ENCODE results near the gene FGF3.
"Not testable (repeated sequence)": the region's sequence is repeated elsewhere in the genome, so short reads cannot be mapped to it uniquely, and the experiment has no call there.

FGF3 gene

DNA sequence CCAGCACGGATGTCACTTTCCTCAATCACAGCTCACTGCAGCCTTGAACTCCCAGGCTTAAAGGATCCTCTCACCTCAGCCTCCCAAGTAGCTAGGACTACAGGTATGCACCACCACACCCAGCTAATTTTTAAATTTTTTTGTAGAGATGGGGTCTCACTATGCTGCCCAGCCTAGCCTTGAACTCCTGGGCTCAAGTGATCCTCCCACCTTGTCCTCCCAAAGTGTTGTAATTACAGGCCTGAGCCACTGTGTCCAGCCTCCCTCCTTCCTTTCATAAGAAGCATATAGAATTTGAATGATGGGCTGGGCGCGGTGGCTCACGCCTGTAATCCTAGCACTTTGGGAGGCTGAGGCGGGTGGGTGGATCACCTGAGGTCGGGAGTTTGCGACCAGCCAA, 54.3 kb downstream of the FGF3 start:
- not testable (repeated sequence) for DNase-seq

DNA sequence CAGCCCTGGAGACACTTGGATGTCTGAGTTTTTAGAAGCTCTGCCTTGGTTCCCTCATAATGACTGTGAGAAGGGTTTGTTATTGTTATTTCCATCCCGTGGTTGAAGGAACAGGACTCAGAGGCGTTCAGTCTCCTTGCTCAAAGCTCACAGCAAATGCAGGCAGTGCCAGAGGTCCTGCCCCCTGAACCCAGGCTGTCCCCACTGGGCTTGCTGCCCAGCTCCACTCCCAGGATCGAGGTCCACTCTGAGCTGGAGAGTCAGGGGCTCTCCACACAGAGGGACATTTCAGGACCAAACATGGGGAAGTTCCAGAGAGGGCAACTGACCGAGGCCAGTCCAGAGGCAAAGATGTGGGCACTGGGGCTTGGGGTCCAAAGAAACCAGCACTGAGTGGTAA, 58.9 kb downstream of the FGF3 start:
- no peak for DNase-seq
